Measurements from ENCODE around the gene SIX2.

SIX2 gene

DNA sequence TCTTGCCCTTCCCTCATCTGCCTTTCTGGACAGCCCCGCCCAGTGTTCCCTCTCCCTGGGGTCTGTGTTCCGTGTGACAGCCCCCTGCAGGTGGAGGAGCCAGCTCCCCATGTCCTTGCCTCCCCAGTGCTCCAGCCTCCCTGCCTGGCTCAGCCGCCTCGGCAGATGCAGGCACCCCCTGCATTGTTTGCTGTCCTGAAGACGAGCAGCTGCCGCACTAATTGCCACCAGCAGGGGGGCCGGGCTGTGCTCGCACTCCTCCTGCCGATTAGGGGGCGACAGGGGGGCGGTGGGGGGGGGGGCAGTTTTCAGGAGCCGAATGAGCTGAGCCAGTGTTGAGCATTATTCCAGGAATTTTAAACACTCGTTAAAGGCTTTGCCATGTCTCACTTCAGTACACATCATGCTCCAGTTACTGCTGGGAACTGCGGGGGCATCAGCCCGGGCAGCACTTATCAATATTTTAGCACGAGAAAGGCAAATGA is 44.5 kb downstream of the SIX2 start:
- DNase-seq, result no peak

- DNase-seq, result no peak
Observed at GRCh38 chr2:44962176-44962695, 47.0 kb downstream of the SIX2 start.

DNA sequence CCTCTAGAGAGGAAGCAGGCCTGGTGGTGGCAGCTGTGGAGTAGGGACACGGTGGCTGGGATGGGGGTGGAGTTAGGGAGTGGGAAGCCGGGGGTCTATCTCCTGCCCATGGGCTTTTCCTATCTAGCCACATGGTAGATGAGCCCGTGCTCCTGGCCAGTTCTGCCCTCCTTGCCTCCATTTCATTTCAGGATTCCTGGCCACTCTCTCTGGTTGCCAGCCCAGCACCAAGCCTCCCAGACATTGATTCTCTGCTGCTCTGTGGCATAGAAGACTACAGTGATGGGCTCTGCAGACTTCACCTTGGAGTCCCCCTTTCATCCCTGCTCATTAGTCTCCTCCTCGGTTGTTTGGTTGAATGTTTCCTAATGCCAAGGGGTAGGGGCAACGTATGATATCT is 48.4 kb downstream of the SIX2 start:
- DNase-seq, result no peak

- no peak for DNase-seq
Observed at GRCh38 chr2:44959855-44960254, 49.4 kb downstream of the SIX2 start.

DNA sequence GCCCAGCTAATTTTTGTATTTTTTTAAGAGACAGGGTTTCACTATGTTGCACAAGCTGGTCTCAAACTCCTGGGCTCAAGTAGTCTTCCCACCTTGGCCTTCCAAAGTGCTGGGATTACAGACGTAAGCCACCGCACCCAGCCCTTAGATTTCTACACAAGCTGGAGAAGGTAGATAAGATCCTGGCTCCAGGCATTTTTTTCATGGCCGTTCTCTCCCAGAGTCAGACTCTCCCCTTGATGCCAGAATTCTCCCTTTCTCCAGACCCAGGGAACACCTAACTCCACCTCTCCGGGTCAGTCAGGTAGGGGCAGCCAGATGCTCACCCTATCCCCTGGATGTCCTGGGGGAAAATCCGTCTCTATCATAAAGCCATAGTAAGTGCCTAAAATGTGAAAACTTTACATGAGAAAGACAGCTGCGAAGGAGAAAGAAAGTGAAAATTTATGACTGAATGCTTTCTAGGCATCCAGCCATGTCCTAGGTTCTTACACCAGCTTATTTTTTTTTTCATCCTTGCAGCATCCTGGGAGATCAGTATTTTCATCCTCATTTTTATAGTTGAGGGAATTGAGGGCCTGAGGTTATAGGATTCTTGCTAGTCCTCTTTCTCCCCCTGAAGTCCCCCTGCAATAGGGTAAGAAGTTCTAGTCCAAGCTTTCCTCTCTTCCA is 51.5 kb downstream of the SIX2 start:
- no peak for DNase-seq

- no peak for DNase-seq
Observed at GRCh38 chr2:44956843-44957242, 52.4 kb downstream of the SIX2 start.

DNA sequence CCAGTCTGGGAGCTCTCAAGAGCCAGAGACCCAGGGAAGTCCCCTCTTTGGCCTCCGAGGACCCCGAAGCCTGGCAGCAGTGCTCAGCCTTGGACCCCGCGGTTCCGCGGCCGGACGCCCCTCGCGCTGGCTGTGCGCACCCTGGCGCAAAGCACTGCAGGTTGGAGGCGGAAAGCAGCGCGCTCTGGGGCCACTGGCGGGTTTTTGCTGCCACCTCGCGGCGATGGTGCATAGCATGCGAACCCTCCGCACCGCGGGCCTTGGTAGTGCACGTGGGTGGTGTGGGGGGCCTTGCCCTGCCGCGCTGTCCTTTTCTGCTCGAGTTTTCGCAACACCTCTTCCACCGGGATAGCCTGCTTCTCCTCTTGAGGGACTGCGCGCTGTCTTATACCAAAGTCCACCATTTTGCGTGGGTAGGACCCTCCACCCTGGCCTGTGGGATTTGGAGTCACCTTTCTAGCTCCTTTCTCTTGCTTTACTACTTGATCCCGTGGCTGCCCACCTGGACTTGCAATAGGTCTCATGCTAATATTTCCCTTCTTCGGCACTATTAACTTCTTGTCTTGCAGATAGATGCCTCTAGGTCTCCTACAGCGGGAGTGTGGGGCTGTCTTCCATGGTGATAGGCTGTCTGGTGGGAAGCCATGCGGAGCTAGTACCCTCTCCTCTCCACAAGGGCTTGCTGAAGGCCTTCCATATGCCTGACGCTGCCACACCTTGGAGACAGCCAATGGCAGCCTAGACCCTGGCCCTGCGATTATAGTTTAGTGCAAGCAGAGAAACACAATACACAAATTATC is 53.5 kb downstream of the SIX2 start:
- DNase-seq, result peak; percentile 84
